GM19324 (cell line): Measurements from ENCODE around the gene SCD.

ENCODE experiments used
- ATAC-seq: cut with Tn5 transposase; IDR thresholded peaks from one replicate; pipeline ENCODE4 v1.9.1; 2021; ENCODE audit warnings: mild to moderate bottlenecking, moderate library complexity; ENCODE audit not compliant: unreplicated experiment, low FRiP score

The SCD gene

DNA sequence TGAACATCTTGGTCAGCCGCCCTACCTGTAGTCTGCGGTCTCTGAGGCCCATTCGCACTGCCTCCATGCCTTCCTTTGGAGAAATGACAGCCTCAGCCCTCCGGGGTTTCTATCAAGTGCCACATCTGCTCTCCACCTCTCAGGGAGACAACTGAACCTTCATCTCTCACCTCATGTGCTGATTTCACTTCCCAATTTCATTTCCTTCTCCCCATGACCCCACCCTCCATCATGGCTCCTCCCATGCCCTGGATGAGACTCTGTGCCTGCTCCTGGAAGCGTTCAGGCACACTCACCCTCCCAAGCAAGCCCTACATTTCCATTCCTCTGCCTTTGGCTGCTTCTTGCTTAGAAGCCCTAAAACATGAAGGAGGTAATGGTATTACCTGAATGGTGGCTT, 7.8 kb upstream of the SCD start:
- ATAC-seq: peak; percentile 46

GRCh38 chr10:100340948-100341847, 5.8 kb upstream of the SCD start:
- no peak for ATAC-seq

DNA sequence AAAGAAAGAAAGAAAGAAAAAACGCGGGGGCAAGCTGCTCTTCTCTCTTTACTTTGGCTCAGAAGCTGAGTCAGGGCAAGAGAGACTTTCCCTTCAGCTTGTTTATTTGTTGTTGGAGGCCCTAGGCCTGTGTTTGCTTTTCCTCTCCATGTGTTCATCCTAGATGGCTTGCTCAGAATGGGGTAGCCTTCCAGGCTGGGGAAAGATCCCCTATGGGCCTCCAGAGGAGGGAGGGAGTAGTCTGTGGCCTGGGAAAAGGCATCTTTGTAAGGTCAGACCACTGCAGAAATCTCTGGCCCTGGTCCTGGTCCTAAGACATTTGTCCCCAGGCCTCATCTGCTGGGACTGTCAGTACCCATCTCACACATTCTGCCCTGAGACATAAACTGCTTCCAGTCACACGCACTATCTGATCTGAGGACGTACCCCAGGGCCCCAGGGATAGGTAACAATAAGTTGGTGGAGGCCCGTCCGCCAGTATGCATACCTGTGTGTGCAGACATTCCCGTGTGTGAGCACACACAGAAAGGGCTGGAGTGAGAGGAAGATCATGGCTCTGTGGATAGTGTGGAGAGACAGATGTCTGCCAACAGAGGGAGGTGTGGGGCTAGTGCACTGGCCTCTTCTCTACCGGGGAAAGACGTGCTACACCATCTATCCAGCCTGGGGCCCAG, 4.9 kb upstream of the SCD start:
- ATAC-seq: no peak

DNA sequence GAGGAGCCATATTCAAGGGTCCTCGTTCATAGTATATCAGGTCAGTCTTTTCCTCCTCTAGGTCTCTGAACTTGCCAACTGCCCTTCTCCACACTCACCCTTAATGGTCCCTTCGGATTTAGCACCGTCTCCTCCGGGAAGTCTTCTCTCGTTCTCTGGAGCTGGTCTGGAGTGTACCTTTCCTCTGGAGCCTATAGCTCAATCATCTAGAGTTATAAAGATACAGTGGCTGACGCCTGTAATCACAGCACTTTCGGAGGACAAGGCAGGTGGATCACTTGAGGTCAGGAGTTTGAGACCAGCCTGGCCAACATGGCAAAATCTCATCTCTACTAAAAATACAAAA, 4.4 kb upstream of the SCD start:
- no peak for ATAC-seq

- ATAC-seq: no peak
Measured at GRCh38 chr10:100344241-100344788, 2.7 kb upstream of the SCD start.

- ATAC-seq: no peak
Measured at GRCh38 chr10:100345570-100346330, 1.3 kb upstream of the SCD start.

- peak; percentile 51 for ATAC-seq
Measured at GRCh38 chr10:100346351-100346764, 675 bp upstream of the SCD start.

- no peak for ATAC-seq
Measured at GRCh38 chr10:100347568-100348195, 649 bp downstream of the SCD start.

GRCh38 chr10:100348389-100348927, 1.4 kb downstream of the SCD start:
- no peak for ATAC-seq

- no peak for ATAC-seq
Measured at GRCh38 chr10:100349087-100349486, 2.1 kb downstream of the SCD start.

- no peak for ATAC-seq
Measured at GRCh38 chr10:100349672-100350071, 2.6 kb downstream of the SCD start.

DNA sequence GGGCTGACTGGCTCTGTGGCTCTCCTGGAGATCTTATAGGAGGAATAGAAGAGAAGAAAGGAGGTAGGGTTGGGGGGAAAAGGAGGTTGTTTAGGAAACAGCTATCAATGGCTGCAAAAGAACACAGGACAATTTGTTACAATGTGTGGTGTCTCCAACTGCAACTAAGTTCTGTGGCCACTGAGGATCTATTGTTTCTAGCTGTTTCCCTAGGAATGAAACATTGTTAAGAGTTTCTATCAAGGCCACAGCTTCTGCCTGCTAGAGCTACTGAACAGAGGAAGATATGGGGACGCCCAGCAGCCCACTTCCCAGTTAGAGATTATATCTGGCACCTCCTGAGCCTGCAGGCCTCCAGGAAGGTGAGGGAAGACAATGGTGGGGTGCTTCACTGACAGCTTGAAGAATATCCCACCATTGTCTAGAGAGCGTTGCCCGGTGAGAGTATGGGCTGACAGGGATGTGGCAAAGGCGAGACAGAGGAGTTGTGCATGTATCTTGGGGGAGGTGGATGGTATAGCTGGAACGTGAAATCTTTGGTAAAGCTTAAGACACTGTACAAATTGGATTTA, 4.0 kb downstream of the SCD start:
- ATAC-seq: no peak

GRCh38 chr10:100353770-100354485, 6.9 kb downstream of the SCD start:
- ATAC-seq: no peak

GRCh38 chr10:100355086-100355485, 8.1 kb downstream of the SCD start:
- no peak for ATAC-seq

- ATAC-seq: no peak
Measured at GRCh38 chr10:100356067-100357017, 9.3 kb downstream of the SCD start.

GRCh38 chr10:100357059-100357858, 10.2 kb downstream of the SCD start:
- ATAC-seq: no peak

DNA sequence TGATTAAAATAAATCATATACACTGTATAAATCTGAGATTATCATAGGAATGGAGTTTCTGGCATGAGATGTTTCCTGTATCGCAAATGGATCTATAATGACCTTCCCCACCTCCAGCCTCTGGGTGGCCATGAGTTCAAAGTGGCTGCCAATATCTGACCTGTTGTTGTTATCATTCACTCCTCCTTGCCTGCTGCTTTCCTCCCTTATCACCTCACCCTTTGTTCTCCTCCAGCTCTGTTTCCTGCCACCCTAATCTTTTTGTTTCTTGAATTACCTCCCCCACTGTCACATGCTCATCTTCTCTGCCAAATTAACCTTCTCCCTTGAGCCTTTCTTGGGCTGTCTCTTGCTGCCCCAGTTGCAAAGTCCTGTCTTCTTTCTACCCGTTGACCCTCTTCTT, 12.0 kb downstream of the SCD start:
- ATAC-seq: no peak
